Skeletal muscle tissue (tissue), 4 donors: ENCODE results near the gene ST3GAL5. TPM values are rescaled to one million over a fixed set of nuclear protein-coding genes. Genes with fewer than 3 reads are reported as not detected.
"Not testable (repeated sequence)": the region's sequence is repeated elsewhere in the genome, so short reads cannot be mapped to it uniquely, and the experiment has no call there.

ENCODE experiments used
- H3K27ac ChIP-seq: one replicate; pipeline ENCODE4 v1.7.0; 2013; ENCODE audit warnings: mild to moderate bottlenecking, low read depth, low read length, inconsistent platforms
- H3K27me3 ChIP-seq, 3 donors: one replicate each; pipeline ENCODE4 v1.7.0; 2013; ENCODE audit warnings: low read length in 3 of 3; ENCODE audit not compliant: control insufficient read depth in 3 of 3, insufficient read depth in 3 of 3
- H3K36me3 ChIP-seq, 3 donors: one replicate each; pipeline ENCODE4 v1.7.0; 2013; ENCODE audit warnings: low read length in 3 of 3; ENCODE audit not compliant: control insufficient read depth in 3 of 3, insufficient read depth in 3 of 3
- H3K4me1 ChIP-seq, 3 donors: one replicate each; pipeline ENCODE4 v1.7.0; 2013; ENCODE audit warnings: low read length in 3 of 3, mild to moderate bottlenecking in 3 of 3; ENCODE audit not compliant: control insufficient read depth in 3 of 3, insufficient read depth in 3 of 3
- H3K4me3 ChIP-seq, 3 donors: one replicate each; pipeline ENCODE4 v1.7.0; 2013; ENCODE audit warnings: low read length in 3 of 3
- H3K9ac ChIP-seq, 3 donors: one replicate each; pipeline ENCODE4 v1.7.0; 2013; ENCODE audit warnings: low read length in 3 of 3, mild to moderate bottlenecking in 3 of 3, moderate library complexity in 2 of 3, low read depth in 1 of 3
- H3K9me3 ChIP-seq, 3 donors: one replicate each; pipeline ENCODE4 v1.7.0; 2013; ENCODE audit warnings: low read length in 3 of 3; ENCODE audit not compliant: control insufficient read depth in 3 of 3
- total RNA-seq: library from RNA; depleted of rRNA; stranded (reverse); fragments of >200 nt; gene quantifications from one replicate; pipeline ENCODE4 v1.2.3, GENCODE V29; 2014
- donor health status: Osteomylitis.

The ST3GAL5 gene
- total RNA-seq, 1 donor from 2014 or later: 24.5 TPM

DNA sequence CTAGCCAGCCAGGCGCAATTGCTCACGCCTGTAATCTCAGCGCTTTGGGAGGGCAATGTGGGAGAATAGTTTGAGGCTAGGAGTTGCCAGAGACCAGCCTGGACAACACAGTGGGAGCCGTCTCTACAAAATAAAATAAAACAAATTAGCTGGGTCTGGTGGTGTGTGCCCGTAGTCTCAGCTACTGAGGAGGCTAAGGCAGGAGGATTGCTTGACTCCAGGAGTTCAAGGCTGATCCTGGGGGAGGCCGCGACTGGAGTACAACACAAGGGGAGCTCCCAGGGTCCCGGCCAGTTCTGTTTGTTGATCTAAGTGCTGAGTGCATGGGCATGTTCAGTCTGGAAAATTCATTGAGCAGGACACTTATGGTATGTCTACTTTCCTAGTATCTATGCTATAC is 2.6 kb downstream of the ST3GAL5 start:
- Histone ChIP-seq H3K36me3 (no peaks in the 10 kb centered on the region), H3K4me3 (no peak overlapping the region), H3K9ac (peak overlapping the region in 1 of 3 donors; percentile 87), H3K4me1 (peaks cover 26 to 43% (median 37%) of the 10 kb centered on the region in 3 donors), H3K27ac (no peak overlapping the region), H3K27me3 (no peaks in the 10 kb centered on the region), H3K9me3 (no peaks in the 10 kb centered on the region)

GRCh38 chr2:85881781-85882180 is 7.0 kb downstream of the ST3GAL5 start:
- H3K27ac ChIP-seq, H3K27me3 ChIP-seq, H3K4me3 ChIP-seq, H3K36me3 ChIP-seq, H3K9ac ChIP-seq, H3K9me3 ChIP-seq: not testable (repeated sequence)
- H3K4me1 ChIP-seq: peaks cover 4 to 24% (median 11%) of the 10 kb centered on the region in 3 donors

DNA sequence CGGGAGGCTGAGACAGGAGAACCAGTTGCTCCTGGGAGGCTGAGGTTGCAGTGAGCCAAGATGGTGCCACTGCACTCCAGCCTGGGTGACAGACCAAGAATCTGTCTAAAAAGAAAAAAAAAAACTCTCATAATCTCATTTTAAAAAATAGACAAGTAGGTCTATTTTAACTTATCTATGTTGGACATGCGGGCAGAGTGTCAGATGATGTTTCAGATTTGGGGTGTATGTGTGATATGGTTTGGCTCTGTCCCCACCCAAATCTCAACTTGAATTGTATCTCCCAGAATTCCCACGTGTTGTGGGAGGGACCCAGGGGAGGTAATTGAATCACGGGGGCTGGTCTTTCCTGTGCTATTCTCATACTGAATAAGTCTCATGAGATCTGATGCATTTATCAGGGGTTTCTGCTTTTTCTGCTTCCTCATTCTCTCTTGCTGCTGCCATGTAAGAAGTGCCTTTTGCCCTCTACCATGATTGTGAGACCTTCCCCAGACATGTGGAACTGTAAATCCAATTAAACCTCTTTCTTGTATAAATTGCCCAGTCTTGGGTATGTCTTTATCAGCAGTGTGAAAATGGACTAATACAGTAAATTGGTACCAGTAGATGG is 8.0 kb downstream of the ST3GAL5 start:
- H3K36me3 ChIP-seq, H3K4me3 ChIP-seq: not testable (repeated sequence)

GRCh38 chr2:85878719-85879370 is 9.9 kb downstream of the ST3GAL5 start:
- Histone ChIP-seq H3K36me3 (no peaks in the 10 kb centered on the region), H3K4me3 (no peak overlapping the region), H3K9ac (no peak overlapping the region), H3K27me3 (no peaks in the 10 kb centered on the region), H3K27ac (no peak overlapping the region), H3K4me1 (peaks cover 0 to 9% (median 3%) of the 10 kb centered on the region in 3 donors), H3K9me3 (no peaks in the 10 kb centered on the region)

More for the DNA sequence above, 8.0 kb downstream of the ST3GAL5 start:
- H3K27ac ChIP-seq, H3K27me3 ChIP-seq, H3K9me3 ChIP-seq, H3K9ac ChIP-seq: not testable (repeated sequence)
- H3K4me1 ChIP-seq: peaks cover 0 to 15% (median 4%) of the 10 kb centered on the region in 3 donors

DNA sequence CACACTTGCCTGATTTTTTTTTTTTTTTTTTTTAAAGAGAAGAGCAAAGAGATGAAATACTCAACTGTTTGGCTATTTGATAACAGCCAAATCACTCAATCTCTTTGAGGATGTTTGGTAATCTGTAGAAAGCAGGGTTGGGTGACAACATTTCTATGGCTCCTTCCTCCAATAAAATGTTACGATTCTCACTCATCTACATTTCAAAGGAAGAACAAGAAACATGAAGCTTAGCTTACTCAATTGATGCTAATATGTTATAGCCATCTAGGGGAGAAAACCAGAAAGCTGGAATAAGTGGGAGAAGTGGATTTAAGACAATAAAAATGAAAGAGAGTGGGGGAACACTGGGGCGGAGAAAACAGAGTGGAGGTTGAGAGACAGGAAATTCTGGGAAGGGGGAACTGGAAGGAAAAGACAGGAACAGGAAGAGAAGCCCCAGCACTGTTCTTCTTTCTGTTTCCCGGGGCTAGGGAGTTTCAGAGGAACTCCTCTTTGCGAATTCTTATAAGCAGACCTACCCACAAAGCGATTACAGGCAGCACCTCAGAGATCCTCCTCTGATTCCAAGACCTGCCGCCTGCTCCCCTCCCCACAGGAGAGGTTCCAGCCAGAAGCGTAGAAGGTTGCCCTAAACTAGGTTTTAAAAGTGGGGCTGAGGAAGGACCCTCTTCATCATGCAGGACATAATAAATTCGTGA is 13.3 kb downstream of the ST3GAL5 start:
- Histone ChIP-seq H3K9me3 (no peaks in the 10 kb centered on the region), H3K27me3 (no peaks in the 10 kb centered on the region), H3K4me3 (no peak overlapping the region), H3K9ac (no peak overlapping the region), H3K36me3 (peaks cover 0 to 5% (median 0%) of the 10 kb centered on the region in 3 donors), H3K4me1 (peaks cover 0 to 15% (median 0%) of the 10 kb centered on the region in 3 donors), H3K27ac (no peak overlapping the region)

DNA sequence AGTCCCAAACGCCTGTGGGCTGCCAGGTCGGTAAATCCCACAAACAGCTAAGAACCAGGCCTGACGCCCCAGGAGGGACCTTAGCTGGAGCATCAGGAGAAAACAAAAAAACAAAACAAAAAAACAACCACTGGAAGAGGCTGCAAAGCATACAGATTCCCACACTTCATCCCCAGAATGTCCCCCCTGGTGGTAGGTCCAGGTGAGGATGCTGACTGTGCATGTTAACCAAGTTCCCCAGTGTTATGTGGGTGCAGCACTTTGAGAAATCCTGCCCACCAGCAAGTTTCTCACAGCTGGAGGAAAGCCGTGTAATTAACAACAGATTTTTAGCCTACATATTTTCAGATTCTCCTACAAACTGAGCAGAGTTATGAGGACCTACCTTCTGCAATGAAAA is 15.1 kb downstream of the ST3GAL5 start:
- Histone ChIP-seq H3K9ac (no peak overlapping the region), H3K36me3 (peaks cover 0 to 5% (median 0%) of the 10 kb centered on the region in 3 donors), H3K9me3 (no peaks in the 10 kb centered on the region), H3K27me3 (no peaks in the 10 kb centered on the region), H3K4me1 (peaks cover 2 to 14% (median 3%) of the 10 kb centered on the region in 3 donors), H3K4me3 (no peak overlapping the region), H3K27ac (no peak overlapping the region)

- Histone ChIP-seq H3K27me3 (no peaks in the 10 kb centered on the region), H3K9me3 (no peaks in the 10 kb centered on the region), H3K9ac (no peak overlapping the region), H3K4me3 (no peak overlapping the region), H3K27ac (no peak overlapping the region), H3K36me3 (peaks cover 0 to 5% (median 0%) of the 10 kb centered on the region in 3 donors), H3K4me1 (peaks cover 2 to 14% (median 3%) of the 10 kb centered on the region in 3 donors)
Measured at GRCh38 chr2:85872536-85873161, 16.1 kb downstream of the ST3GAL5 start.

DNA sequence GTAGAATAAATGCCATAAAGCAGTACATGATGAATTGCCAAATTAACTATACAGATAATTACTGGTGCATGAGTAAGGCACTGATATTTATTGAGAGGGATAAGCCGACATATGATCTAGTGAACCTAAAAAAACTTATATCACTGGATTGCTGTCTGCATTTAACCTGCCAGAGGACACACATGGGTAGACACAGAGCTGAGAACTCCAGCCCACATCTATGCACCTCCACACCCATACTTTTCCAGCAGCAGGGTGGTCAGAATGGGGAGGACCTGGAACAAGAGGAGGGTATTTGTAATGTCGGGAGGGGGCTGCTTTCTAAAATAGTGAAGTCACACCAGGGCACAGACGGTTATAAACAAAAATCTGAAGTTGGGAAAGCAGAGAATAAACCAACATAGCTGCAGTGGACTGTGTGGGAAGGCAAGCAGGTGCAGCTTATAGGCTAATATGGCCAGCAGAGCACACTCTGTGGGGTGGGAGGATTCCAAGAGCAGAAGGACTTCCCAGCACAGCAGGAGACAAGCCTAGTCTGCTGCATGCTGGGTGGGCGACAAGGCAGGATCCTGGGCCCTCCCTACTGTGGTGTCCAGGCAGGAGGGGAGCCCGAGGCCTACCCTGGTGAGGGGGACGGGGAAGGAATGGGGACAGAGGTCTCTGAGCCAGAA is 17.2 kb downstream of the ST3GAL5 start:
- H3K27me3 ChIP-seq: no peaks in the 10 kb centered on the region
- peaks cover 0 to 5% (median 0%) of the 10 kb centered on the region in 3 donors for H3K36me3 ChIP-seq
- H3K4me1 ChIP-seq: peaks cover 2 to 14% (median 3%) of the 10 kb centered on the region in 3 donors
- no peaks in the 10 kb centered on the region for H3K9me3 ChIP-seq
- no peak overlapping the region for H3K9ac ChIP-seq
- no peak overlapping the region for H3K27ac ChIP-seq
- H3K4me3 ChIP-seq: no peak overlapping the region

DNA sequence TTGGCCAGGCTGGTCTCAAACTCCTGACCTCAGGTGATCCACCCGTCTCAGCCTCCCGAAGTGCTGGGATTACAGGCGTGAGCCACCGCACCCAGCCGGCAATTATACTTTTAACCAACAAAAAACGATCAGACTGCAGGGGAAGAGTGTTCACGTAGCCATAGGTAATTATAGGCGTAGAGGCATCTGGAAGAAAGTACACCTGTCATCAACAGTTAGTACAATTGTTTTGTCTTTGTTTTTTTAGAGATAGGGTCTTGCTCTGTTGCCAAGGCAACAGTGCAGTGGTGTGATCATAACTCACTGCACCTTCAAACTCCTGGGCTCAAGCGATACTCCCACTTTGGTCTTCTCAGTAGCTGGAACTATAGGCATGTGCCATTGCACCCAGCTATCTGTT is 20.0 kb downstream of the ST3GAL5 start:
- Histone ChIP-seq H3K27me3 (no peaks in the 10 kb centered on the region), H3K27ac (no peak overlapping the region), H3K9me3 (no peaks in the 10 kb centered on the region), H3K4me1 (peaks cover 2 to 14% (median 6%) of the 10 kb centered on the region in 3 donors), H3K4me3 (no peak overlapping the region), H3K9ac (no peak overlapping the region), H3K36me3 (peaks cover 0 to 5% (median 0%) of the 10 kb centered on the region in 3 donors)
